ENCODE results near the gene NANOS2.
"Not testable (repeated sequence)": the region's sequence is repeated elsewhere in the genome, so short reads cannot be mapped to it uniquely, and the experiment has no call there.

The NANOS2 gene

DNA sequence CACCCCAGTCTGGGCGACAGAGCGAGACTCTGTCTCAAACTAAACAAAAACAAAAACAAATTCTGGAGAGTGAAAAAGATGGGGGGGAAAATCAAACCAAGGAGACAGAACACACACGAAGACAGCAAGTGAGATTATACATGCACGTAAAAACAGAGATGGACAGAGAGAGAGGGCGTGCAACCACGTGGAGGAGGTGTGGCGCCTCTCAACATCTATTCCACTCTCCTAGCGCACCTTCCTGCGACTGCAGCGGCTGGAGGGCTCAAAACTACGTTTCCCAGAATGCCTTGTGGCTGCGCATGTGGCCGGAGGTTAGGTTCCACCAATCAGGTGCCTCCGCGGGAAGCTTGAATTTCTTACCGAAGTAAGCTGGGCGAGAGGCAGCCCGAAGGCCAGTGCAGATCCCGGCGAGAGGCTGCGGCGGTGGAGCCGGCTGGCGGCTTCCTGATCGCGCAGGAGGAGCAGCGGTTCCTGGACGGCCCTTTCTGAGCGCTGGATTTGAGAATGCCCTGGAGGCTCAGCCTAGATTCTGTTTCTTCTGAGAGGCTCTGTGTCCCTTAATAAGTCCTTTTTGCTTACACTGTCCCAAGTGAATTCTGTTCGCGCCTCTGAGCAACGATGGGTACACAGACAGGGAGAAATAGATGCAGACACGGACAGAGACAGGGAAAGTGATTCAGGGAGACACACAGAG lies 13.1 kb upstream of the NANOS2 start:
- DNase-seq, result peak; percentile 98

GRCh38 chr19:45924891-45925447 lies 10.4 kb upstream of the NANOS2 start:
- no peak for DNase-seq

DNA sequence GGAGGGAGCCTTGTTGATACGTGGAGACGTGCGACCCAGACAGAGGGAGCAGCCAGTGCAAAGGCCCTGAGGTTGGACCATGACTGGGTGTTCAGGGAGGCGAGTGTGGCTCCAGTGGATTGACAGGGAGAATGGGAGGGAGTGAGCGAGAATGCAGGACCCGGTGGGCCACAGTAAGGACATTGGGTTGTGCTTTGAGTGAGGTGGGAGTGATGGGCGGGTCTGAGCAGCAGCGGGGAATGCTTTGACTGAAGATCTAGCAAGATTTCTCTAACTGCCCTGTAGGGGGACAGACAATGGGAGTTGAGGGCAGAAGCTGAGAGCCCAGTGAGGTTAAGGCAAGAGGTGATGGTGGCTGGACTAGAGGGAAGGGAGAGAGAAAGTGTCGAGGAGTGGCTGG lies 7.7 kb upstream of the NANOS2 start:
- DNase-seq, result peak; percentile 69

- peak; percentile 48 for DNase-seq
Measured at GRCh38 chr19:45920458-45920857, 5.9 kb upstream of the NANOS2 start.

DNA sequence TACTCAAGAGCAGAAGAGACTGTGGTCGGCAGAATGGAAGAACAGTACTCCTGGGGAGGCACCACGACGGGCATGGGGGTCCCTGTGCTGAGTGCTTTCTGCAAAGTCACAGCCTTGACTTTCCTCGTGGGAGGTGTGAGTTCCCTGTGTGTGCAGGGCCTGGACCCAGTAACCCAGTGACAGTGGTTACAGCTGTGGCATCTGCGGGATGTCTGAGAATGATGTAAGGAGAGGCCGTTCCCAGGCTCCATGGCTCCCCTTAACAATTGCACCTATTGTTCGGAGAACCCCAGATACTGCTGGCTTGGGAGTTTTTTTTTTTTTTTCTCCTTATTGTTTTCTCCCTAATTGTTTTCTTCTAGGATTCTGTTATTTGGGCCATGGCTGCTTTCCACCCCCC lies 5.1 kb upstream of the NANOS2 start:
- DNase-seq, result no peak

DNA sequence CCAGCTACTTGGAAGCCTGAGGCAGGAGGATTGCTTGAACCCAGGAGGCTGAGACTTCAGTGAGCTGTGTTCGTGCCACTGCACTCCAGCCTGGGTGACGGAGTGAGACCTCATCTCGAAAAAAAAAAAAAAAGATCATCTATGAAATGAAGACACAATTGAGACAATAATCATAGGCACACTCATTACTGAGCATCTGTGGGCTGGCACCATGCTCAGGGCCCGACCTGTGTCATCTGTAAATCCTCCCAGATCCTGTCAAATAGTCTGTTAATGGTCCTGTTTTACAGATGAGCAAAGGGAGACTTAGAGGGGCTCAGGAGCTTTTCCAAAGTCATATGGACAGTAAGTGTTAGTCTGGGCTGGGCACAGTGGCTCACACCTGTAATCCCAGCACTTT lies 4.1 kb upstream of the NANOS2 start:
- DNase-seq, result no peak

GRCh38 chr19:45917421-45918091 lies 3.0 kb upstream of the NANOS2 start:
- no peak for DNase-seq

DNA sequence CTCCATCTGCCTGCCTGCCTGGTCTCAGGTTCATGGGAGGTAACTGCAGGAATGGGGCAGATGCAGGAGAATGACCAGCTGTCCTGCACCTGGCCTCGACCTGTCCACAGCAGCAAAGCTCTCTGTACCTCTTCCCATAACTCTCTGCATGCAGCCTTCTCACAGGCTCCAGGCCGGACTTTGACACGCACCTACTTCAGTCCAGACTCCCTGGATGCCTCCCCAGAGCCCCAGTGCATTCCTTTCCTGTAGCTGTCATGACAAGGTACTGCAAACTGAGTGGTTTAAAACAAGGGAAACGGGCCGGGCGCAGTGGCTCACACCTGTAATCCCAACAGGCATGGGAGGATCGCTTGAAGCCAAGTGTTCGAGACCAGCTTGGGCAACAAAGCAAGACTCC lies 3.3 kb downstream of the NANOS2 start:
- no peak for DNase-seq

- DNase-seq, result peak; percentile 26
Measured at GRCh38 chr19:45908956-45909355, 5.6 kb downstream of the NANOS2 start.

DNA sequence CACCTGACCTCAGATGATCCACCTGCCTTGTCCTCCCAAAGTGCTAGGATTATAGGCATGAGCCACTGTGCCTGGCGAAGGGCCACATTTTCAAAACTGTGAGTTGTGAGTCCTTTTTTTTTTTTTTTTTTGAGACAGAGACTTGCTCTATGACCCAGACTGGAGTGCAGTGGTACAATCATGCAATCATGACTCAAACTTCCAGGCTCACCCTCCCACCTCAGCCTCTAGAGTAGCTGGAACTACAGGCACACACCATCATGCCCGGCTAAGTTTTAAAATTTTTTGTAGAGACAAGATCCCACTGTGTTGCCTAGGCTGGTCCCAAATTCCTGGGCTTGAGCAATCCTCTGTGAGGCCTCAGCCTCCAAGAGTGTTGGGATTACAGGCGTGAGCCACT lies 8.4 kb downstream of the NANOS2 start:
- no peak for DNase-seq

GRCh38 chr19:45905011-45905410 lies 9.6 kb downstream of the NANOS2 start:
- no peak for DNase-seq

DNA sequence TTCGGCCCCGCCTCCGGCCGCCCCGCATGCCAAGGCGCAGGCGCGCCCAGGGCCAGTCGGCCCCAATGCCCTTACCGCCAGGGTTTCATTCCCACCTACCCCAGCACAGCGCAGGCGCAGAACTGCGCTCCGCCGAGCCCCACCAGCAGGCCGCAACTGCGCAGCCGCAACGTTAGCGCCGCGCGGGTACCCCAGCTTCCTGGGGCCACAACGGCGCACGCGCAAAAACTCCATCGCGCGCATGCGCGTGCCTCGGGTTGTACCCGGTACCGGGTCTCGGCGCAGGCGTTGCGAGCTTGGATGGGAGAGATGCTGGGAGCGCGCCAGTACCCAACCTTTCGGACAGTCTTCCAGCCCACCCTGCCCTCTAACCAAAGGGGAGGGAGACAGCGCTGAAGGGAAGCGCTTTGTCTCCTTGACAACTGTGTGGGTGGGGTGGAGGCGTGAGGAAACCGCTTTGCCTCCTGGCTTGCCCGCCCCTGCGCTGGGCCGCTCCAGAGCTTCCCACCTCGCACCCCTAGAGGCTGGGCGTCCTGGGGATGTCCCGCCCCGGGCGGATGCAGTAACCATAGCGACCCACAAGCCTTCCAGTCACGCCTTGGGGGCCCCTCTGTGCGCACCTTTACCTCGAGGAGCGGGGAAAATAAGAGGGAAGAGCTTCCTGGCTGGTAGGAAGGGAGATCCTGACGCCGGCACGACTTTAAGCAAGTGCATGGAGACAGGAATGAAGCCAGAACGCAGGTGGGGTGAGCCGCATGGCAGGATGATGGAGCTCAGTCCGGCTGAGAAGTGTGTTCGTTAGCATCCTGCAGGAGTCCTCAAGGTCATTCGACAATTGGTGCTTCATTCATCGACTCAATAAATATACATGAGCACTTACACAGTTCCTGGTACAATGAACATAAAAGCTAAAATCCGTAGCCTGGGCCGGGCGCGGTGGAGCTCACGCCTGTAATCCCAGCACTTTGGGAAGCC lies 11.6 kb downstream of the NANOS2 start:
- peak; percentile 99 for DNase-seq

- peak; percentile 70 for DNase-seq
Measured at GRCh38 chr19:45901912-45902650, 12.5 kb downstream of the NANOS2 start, which contains the start of gene MYPOP. Gene MYPOP, minus strand, starts transcription at chr19:45902613. Its CDS starts 840 bp downstream, at chr19:45901773.

- DNase-seq, result peak; percentile 68
Measured at GRCh38 chr19:45901432-45901911, 13.1 kb downstream of the NANOS2 start.

DNA sequence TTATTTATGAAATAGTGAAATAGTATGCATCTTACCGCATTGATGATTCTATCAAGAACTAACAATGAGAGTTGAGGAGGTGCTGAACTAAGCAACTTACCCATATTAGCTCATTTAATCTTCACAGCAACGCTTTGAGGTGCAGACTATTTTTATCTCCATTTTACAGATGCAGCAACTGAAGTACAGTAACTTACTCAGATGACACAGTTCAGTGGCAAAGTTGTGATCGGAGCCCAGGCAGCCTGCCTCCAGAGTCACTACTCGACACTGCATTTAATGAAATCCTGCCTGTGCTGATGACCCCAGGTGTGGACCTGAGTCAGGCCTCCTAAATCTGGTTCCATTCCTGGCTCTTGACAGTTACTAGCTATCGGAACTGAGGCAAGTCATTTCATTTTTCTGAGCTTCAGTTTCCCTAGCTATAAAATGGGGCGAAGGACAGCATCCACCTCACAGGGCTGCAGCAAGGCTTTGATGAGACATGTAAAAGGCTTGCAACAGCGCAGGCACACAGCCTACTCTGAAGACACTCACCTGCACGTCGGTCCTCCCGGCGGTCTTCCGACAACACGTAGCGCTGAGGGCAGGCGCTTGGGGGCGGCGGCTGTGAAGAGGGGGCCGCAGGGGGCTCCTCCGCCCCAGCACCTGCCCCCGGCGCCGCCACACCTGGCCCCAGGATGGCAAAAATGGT lies 13.7 kb downstream of the NANOS2 start:
- DNase-seq, result no peak

DNA sequence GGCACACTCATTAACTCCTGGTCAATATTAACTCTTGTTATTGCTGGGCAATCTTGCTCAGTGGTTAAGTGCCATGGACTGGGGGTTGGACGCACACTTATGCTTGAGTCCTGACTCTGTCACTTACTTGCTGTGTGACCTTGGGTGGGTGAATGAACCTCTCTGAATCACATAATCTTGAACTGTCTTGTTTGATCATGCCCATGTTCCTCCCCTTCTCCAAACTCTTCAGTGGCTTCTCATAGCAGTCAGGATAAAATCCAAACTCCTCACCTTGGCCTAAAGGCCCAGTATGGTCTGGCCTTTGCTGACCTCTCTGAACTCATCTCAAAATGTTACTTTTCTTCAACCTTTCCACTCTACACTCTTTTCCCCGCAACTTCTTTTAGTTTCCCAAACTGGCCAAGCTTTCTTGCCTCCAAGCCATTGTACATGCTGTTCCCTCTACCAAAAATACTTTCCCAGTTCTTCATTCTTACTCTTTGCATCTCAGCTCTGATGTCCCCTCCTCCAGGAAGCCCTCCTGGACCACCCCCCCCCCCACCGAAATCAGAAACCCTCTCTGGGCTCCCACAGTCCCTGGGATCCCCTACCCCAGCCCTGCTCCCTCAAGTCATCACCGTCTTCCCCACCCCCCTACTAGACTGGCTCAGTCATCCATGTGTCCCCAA lies 14.5 kb downstream of the NANOS2 start:
- DNase-seq, result no peak

- no peak for DNase-seq
Measured at GRCh38 chr19:45899253-45899652, 15.3 kb downstream of the NANOS2 start.

- DNase-seq, result no peak
Measured at GRCh38 chr19:45897261-45897812, 17.2 kb downstream of the NANOS2 start.

DNA sequence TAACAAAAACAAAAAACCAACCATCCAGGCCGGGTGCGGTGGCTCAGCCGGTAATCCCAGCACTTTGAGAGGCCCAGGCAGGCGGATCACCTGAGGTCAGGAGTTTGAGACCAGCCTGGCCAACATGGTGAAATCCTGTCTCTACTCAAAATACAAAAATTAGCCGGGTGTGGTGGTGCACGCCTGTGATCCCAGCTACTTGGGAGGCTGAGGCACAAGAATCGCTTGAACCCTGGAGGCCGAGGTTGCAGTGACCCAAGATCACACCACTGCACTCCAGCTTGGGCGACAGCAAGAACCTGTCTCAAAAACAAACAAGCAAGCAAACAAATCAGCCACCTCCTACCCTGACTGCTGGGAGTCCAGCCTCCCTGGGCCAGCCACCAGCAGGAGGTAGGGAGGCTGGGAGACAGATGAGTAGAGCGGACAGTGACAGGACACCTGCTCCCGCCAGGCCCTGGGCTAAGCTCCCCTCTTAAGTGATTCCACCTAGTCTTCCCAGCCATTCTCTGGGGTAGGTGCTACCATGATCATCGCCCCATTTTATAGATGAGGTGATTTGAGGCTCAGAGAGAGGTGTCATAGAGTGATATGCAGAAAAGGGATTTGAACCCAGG lies 18.5 kb downstream of the NANOS2 start:
- not testable (repeated sequence) for DNase-seq

DNA sequence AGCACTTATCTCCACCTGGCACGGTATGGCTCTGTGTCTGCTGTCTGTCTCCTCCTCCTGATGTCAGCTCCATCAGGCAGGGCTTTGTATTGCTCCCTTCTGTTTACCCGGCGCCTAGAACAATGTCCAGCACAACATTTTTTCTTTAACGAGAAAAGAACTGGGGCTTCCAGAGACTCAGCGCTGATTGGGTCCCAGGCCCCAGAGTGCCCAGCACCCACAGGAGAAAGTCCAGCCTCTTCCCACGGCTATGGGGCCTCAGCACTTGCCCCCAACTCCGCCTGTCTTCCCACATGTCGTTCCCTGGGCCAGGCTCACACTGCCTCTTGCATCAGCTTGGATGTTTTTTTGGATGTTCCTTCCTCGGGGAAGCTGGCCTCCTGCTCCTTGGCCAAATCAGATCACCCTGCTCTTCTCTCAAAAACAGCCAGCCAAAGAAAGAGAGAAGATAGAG lies 19.0 kb downstream of the NANOS2 start:
- DNase-seq, result no peak

Measured in NCI-H82 (cell line).